Mesendoderm (in vitro differentiated cells): ENCODE results near the gene ADAMTS17.
A peak's percentile ranks its signal among the peaks of the same experiment; 100 is the strongest.

Source experiments
- DNase-seq: peaks from one replicate; pipeline ENCODE4 v3.0.0; 2013
- H2AK5ac ChIP-seq: 2 replicates; pipeline ENCODE4 v1.6.1; 2013; ENCODE audit warnings: low read length, inconsistent platforms
- H2BK120ac ChIP-seq: 2 replicates; pipeline ENCODE4 v1.6.1; 2013; ENCODE audit warnings: low read depth, mild to moderate bottlenecking, low read length, moderate library complexity, mixed read lengths
- H2BK15ac ChIP-seq: replicated peaks from 2 replicates; pipeline ENCODE4 v1.6.1; 2013; ENCODE audit warnings: low read depth, mild to moderate bottlenecking, moderate library complexity
- H2BK5ac ChIP-seq: 2 replicates; pipeline ENCODE4 v1.6.1; 2013; ENCODE audit warnings: low read length, inconsistent platforms
- H3K18ac ChIP-seq: 2 replicates; pipeline ENCODE4 v1.6.1; 2013; ENCODE audit warnings: mild to moderate bottlenecking, low read length, mixed read lengths
- H3K23ac ChIP-seq: one replicate; pipeline ENCODE4 v1.6.1; 2013; ENCODE audit warnings: low read length
- H3K27ac ChIP-seq: 2 replicates; pipeline ENCODE4 v1.5.1; 2013; ENCODE audit warnings: low read depth, mild to moderate bottlenecking, inconsistent platforms, low read length, moderate library complexity
- H3K27me3 ChIP-seq: 2 replicates; pipeline ENCODE4 v1.6.1; 2013; ENCODE audit warnings: low read length, control low read depth, mild to moderate bottlenecking, inconsistent platforms; ENCODE audit not compliant: insufficient read depth, poor library complexity
- H3K36me3 ChIP-seq: 2 replicates; pipeline ENCODE4 v1.6.1; 2013; ENCODE audit warnings: low read length, inconsistent platforms; ENCODE audit not compliant: control insufficient read depth, insufficient read depth
- H3K4ac ChIP-seq: one replicate; pipeline ENCODE4 v1.6.1; 2013; ENCODE audit warnings: low read depth, mild to moderate bottlenecking, low read length, moderate library complexity
- H3K4me1 ChIP-seq: 2 replicates; pipeline ENCODE4 v1.6.1; 2013; ENCODE audit warnings: low read depth, low read length, inconsistent platforms; ENCODE audit not compliant: control insufficient read depth
- H3K4me2 ChIP-seq: 2 replicates; pipeline ENCODE4 v1.6.1; 2013; ENCODE audit warnings: low read length
- H3K4me3 ChIP-seq: 2 replicates; pipeline ENCODE4 v1.5.1; 2013; ENCODE audit warnings: mild to moderate bottlenecking, low read length
- H3K56ac ChIP-seq: one replicate; pipeline ENCODE4 v1.6.1; 2013; ENCODE audit warnings: low read length
- H3K79me1 ChIP-seq: 2 replicates; pipeline ENCODE4 v1.6.1; 2013; ENCODE audit warnings: low read length, inconsistent platforms
- H3K79me2 ChIP-seq: 2 replicates; pipeline ENCODE4 v1.6.1; 2013; ENCODE audit warnings: mild to moderate bottlenecking, low read length; ENCODE audit not compliant: control insufficient read depth, insufficient read depth
- H3K9ac ChIP-seq: 2 replicates; pipeline ENCODE4 v1.6.1; 2013; ENCODE audit warnings: low read length, inconsistent platforms
- H4K5ac ChIP-seq: one replicate; pipeline ENCODE4 v1.6.1; 2013; ENCODE audit warnings: low read length
- H4K8ac ChIP-seq: one replicate; pipeline ENCODE4 v1.6.1; 2013; ENCODE audit warnings: low read depth, mild to moderate bottlenecking, control low read depth, low read length, moderate library complexity
- WGBS: extraction: QIAGEN DNeasy Blood & Tissue Kit; methylation state at CpG from one replicate; pipeline ENCODE4 v1.1.7; 2013; ENCODE audit warnings: low lambda C conversion rate, missing lambda C conversion rate; ENCODE audit not compliant: insufficient coverage; ENCODE audit errors: extremely low coverage; 5-methylcytosine and 5-hydroxymethylcytosine counted together

The ADAMTS17 gene

GRCh38 chr15:99965376-99965775 lies 376.4 kb downstream of the ADAMTS17 start:
- no peak for DNase-seq
- Histone ChIP-seq H3K36me3 (no peaks in the 10 kb centered on the region), H2AK5ac (no peak overlapping the region), H3K79me2 (no peaks in the 10 kb centered on the region), H3K4me2 (no peak overlapping the region), H3K23ac (no peak overlapping the region), H2BK15ac (no peak overlapping the region), H3K18ac (no peak overlapping the region), H3K4me3 (no peak overlapping the region), H3K27me3 (no peaks in the 10 kb centered on the region), H3K4ac (no peak overlapping the region), H2BK5ac (no peak overlapping the region), H2BK120ac (no peak overlapping the region), H3K56ac (no peak overlapping the region), H3K4me1 (no peaks in the 10 kb centered on the region), H3K27ac (no peak overlapping the region), H3K9ac (no peak overlapping the region), H3K79me1 (no peaks in the 10 kb centered on the region), H4K5ac (no peak overlapping the region), H4K8ac (no peak overlapping the region)
- no CpG with 5 or more reads among the region's 7 CpGs for WGBS

- Histone ChIP-seq H3K56ac (no peak overlapping the region), H2BK120ac (no peak overlapping the region), H3K36me3 (no peaks in the 10 kb centered on the region), H2BK5ac (no peak overlapping the region), H3K27me3 (no peaks in the 10 kb centered on the region), H3K27ac (no peak overlapping the region), H3K18ac (no peak overlapping the region), H3K9ac (no peak overlapping the region), H2AK5ac (no peak overlapping the region), H3K4me1 (no peaks in the 10 kb centered on the region), H3K4me2 (no peak overlapping the region), H3K4me3 (no peak overlapping the region), H3K79me2 (no peaks in the 10 kb centered on the region), H3K4ac (no peak overlapping the region), H4K8ac (no peak overlapping the region), H3K79me1 (no peaks in the 10 kb centered on the region), H2BK15ac (no peak overlapping the region), H3K23ac (no peak overlapping the region), H4K5ac (no peak overlapping the region)
- no CpG with 5 or more reads among the region's 7 CpGs for WGBS
- DNase-seq, result no peak
These were observed 377.8 kb downstream of the ADAMTS17 start for GRCh38 chr15:99963976-99964375.

GRCh38 chr15:99963096-99963825 lies 378.5 kb downstream of the ADAMTS17 start:
- Histone ChIP-seq H3K4ac (no peak overlapping the region), H3K9ac (no peak overlapping the region), H4K8ac (no peak overlapping the region), H3K4me3 (no peak overlapping the region), H3K56ac (no peak overlapping the region), H3K27ac (no peak overlapping the region), H3K4me2 (no peak overlapping the region), H3K18ac (no peak overlapping the region), H3K36me3 (no peaks in the 10 kb centered on the region), H3K23ac (no peak overlapping the region), H3K79me1 (no peaks in the 10 kb centered on the region), H2BK120ac (no peak overlapping the region), H4K5ac (no peak overlapping the region), H2AK5ac (no peak overlapping the region), H3K27me3 (no peaks in the 10 kb centered on the region), H3K4me1 (no peaks in the 10 kb centered on the region), H2BK5ac (no peak overlapping the region), H3K79me2 (no peaks in the 10 kb centered on the region), H2BK15ac (no peak overlapping the region)
- no peak for DNase-seq
- WGBS, result no CpG with 5 or more reads among the region's 8 CpGs

GRCh38 chr15:99962006-99962561 lies 379.7 kb downstream of the ADAMTS17 start:
- DNase-seq, result no peak
- Histone ChIP-seq H2BK5ac (no peak overlapping the region), H3K18ac (no peak overlapping the region), H4K8ac (no peak overlapping the region), H3K36me3 (no peaks in the 10 kb centered on the region), H2AK5ac (no peak overlapping the region), H3K9ac (no peak overlapping the region), H3K4me3 (no peak overlapping the region), H3K4ac (no peak overlapping the region), H3K23ac (no peak overlapping the region), H4K5ac (no peak overlapping the region), H2BK120ac (no peak overlapping the region), H3K79me2 (no peaks in the 10 kb centered on the region), H3K56ac (no peak overlapping the region), H3K4me2 (no peak overlapping the region), H3K79me1 (no peaks in the 10 kb centered on the region), H3K27ac (no peak overlapping the region), H3K27me3 (no peaks in the 10 kb centered on the region), H3K4me1 (no peaks in the 10 kb centered on the region), H2BK15ac (no peak overlapping the region)
- no CpG with 5 or more reads among the region's 19 CpGs for WGBS

- Histone ChIP-seq H2AK5ac (no peak overlapping the region), H3K23ac (no peak overlapping the region), H2BK120ac (no peak overlapping the region), H3K4me2 (no peak overlapping the region), H3K4me1 (no peaks in the 10 kb centered on the region), H3K27me3 (no peaks in the 10 kb centered on the region), H2BK15ac (no peak overlapping the region), H3K4ac (no peak overlapping the region), H3K18ac (no peak overlapping the region), H3K79me1 (no peaks in the 10 kb centered on the region), H2BK5ac (no peak overlapping the region), H3K4me3 (no peak overlapping the region), H3K56ac (no peak overlapping the region), H3K9ac (no peak overlapping the region), H3K79me2 (no peaks in the 10 kb centered on the region), H4K5ac (no peak overlapping the region), H3K36me3 (no peaks in the 10 kb centered on the region), H3K27ac (no peak overlapping the region), H4K8ac (no peak overlapping the region)
- WGBS, result no CpG with 5 or more reads among the region's 12 CpGs
- DNase-seq, result peak; percentile 77
These were observed 380.7 kb downstream of the ADAMTS17 start for GRCh38 chr15:99961011-99961441.

GRCh38 chr15:99959326-99959725 lies 382.4 kb downstream of the ADAMTS17 start:
- Histone ChIP-seq H3K4me2 (no peak overlapping the region), H3K4me1 (no peaks in the 10 kb centered on the region), H3K79me2 (no peaks in the 10 kb centered on the region), H3K4me3 (no peak overlapping the region), H3K23ac (no peak overlapping the region), H3K4ac (no peak overlapping the region), H2AK5ac (no peak overlapping the region), H2BK120ac (no peak overlapping the region), H2BK5ac (no peak overlapping the region), H3K36me3 (no peaks in the 10 kb centered on the region), H3K9ac (no peak overlapping the region), H3K27me3 (no peaks in the 10 kb centered on the region), H3K27ac (no peak overlapping the region), H3K79me1 (no peaks in the 10 kb centered on the region), H3K18ac (no peak overlapping the region), H4K8ac (no peak overlapping the region), H2BK15ac (no peak overlapping the region), H3K56ac (no peak overlapping the region), H4K5ac (no peak overlapping the region)
- DNase-seq, result no peak
- WGBS, result no CpG with 5 or more reads among the region's 6 CpGs
